Measurements from ENCODE around the gene STXBP2.

STXBP2 gene

GRCh38 chr19:7602240-7602934, 34.5 kb upstream of the STXBP2 start:
- WGBS, 2 donors (ENCODE audit: extremely low coverage in 2 of 2, insufficient read length in 2 of 2, insufficient replicate concordance in 1 of 2) = no CpG with 5 or more reads among the region's 15 CpGs
- H2BK5ac ChIP-seq (ENCODE audit: low read length) = no peak overlapping the region

GRCh38 chr19:7602935-7603497, 33.9 kb upstream of the STXBP2 start:
- no CpG with 5 or more reads among the region's 11 CpGs for WGBS, 2 donors (ENCODE audit: extremely low coverage in 2 of 2, insufficient read length in 2 of 2, insufficient replicate concordance in 1 of 2)
- peaks cover 2% of the 10 kb centered on the region for H3K79me1 ChIP-seq (ENCODE audit: low read depth, low read length)
- no peak overlapping the region for H3K14ac ChIP-seq (ENCODE audit: low read length)
- no peak overlapping the region for H2BK120ac ChIP-seq (ENCODE audit: low read depth, low read length)
- H3K4me3 ChIP-seq (ENCODE audit: low read length in 2 of 2) = no peak overlapping the region
- no peak overlapping the region for H2AK5ac ChIP-seq (ENCODE audit: low read depth, low read length)
- no peak overlapping the region for H2BK5ac ChIP-seq (ENCODE audit: low read length)
- H3K4ac ChIP-seq (ENCODE audit: low read length) = no peak overlapping the region
- no peak overlapping the region for H2BK15ac ChIP-seq (ENCODE audit: low read length)
- H3K27me3 ChIP-seq (ENCODE audit: control insufficient read depth in 3 of 3, insufficient read depth in 3 of 3, low read depth in 1 of 3, low read length in 3 of 3) = no peaks in the 10 kb centered on the region
- H2AFZ ChIP-seq (ENCODE audit: low read length) = no peak overlapping the region
- no peak overlapping the region for H3K27ac ChIP-seq (replicated peaks; ENCODE audit: low read length)
- peaks cover 0 to 1% of the 10 kb centered on the region in 2 donors for H3K36me3 ChIP-seq (replicated peaks in 1 of 2; ENCODE audit: control insufficient read depth in 2 of 2, insufficient read depth in 2 of 2, low read length in 2 of 2)
- H3K9ac ChIP-seq (ENCODE audit: low read depth, low read length, poor library complexity) = no peak overlapping the region
- no peak overlapping the region for H3K4me2 ChIP-seq (ENCODE audit: insufficient read depth, low read length, poor library complexity, severe bottlenecking)
- H4K8ac ChIP-seq (ENCODE audit: low read depth, low read length) = no peak overlapping the region
- no peak overlapping the region for H3K23ac ChIP-seq (ENCODE audit: low read depth, low read length, poor library complexity)
- no peaks in the 10 kb centered on the region for H3K9me3 ChIP-seq (replicated peaks in 1 of 2; ENCODE audit: control insufficient read depth in 2 of 2, insufficient read depth in 1 of 2, low read depth in 1 of 2, low read length in 2 of 2)
- no peak overlapping the region for H2BK12ac ChIP-seq (ENCODE audit: low read length)
- H3K18ac ChIP-seq (ENCODE audit: low read length) = no peak overlapping the region
- DNase-seq (ENCODE audit: low spot score) = no peak
- no peaks in the 10 kb centered on the region for H3K4me1 ChIP-seq (ENCODE audit: control insufficient read depth in 2 of 2, insufficient read depth in 1 of 2, low read depth in 1 of 2, low read length in 2 of 2)
- no peak overlapping the region for H4K91ac ChIP-seq (ENCODE audit: low read depth, low read length, poor library complexity)

More at GRCh38 chr19:7602240-7602934, 34.5 kb upstream of the STXBP2 start:
- no peak overlapping the region for H2BK12ac ChIP-seq (ENCODE audit: low read length)
- H2AK5ac ChIP-seq (ENCODE audit: low read depth, low read length) = no peak overlapping the region
- no peak overlapping the region for H3K9ac ChIP-seq (ENCODE audit: low read depth, low read length, poor library complexity)
- H3K9me3 ChIP-seq (replicated peaks in 1 of 2; ENCODE audit: control insufficient read depth in 2 of 2, insufficient read depth in 1 of 2, low read depth in 1 of 2, low read length in 2 of 2) = no peaks in the 10 kb centered on the region
- H3K4me3 ChIP-seq (ENCODE audit: low read length in 2 of 2) = no peak overlapping the region
- no peak for DNase-seq (ENCODE audit: low spot score)
- no peak overlapping the region for H2BK120ac ChIP-seq (ENCODE audit: low read depth, low read length)
- H2AFZ ChIP-seq (ENCODE audit: low read length) = no peak overlapping the region
- H2BK15ac ChIP-seq (ENCODE audit: low read length) = no peak overlapping the region
- peaks cover 0 to 2% (median 0%) of the 10 kb centered on the region in 3 experiments for H3K27me3 ChIP-seq (ENCODE audit: control insufficient read depth in 3 of 3, insufficient read depth in 3 of 3, low read depth in 1 of 3, low read length in 3 of 3)
- H3K23ac ChIP-seq (ENCODE audit: low read depth, low read length, poor library complexity) = no peak overlapping the region
- H3K27ac ChIP-seq (replicated peaks; ENCODE audit: low read length) = no peak overlapping the region
- H3K4ac ChIP-seq (ENCODE audit: low read length) = no peak overlapping the region
- no peak overlapping the region for H3K18ac ChIP-seq (ENCODE audit: low read length)
- H3K36me3 ChIP-seq (replicated peaks in 1 of 2; ENCODE audit: control insufficient read depth in 2 of 2, insufficient read depth in 2 of 2, low read length in 2 of 2) = no peaks in the 10 kb centered on the region
- no peak overlapping the region for H3K14ac ChIP-seq (ENCODE audit: low read length)
- H3K79me1 ChIP-seq (ENCODE audit: low read depth, low read length) = peaks cover 2% of the 10 kb centered on the region
- no peak overlapping the region for H3K4me2 ChIP-seq (ENCODE audit: insufficient read depth, low read length, poor library complexity, severe bottlenecking)
- H4K8ac ChIP-seq (ENCODE audit: low read depth, low read length) = no peak overlapping the region
- no peak overlapping the region for H4K91ac ChIP-seq (ENCODE audit: low read depth, low read length, poor library complexity)
- H3K4me1 ChIP-seq (ENCODE audit: control insufficient read depth in 2 of 2, insufficient read depth in 1 of 2, low read depth in 1 of 2, low read length in 2 of 2) = no peaks in the 10 kb centered on the region

- no peak overlapping the region for H2BK15ac ChIP-seq (ENCODE audit: low read length)
- WGBS, 2 donors (ENCODE audit: extremely low coverage in 2 of 2, insufficient read length in 2 of 2, insufficient replicate concordance in 1 of 2) = no CpG with 5 or more reads among the region's 9 CpGs
- H2AFZ ChIP-seq (ENCODE audit: low read length) = no peak overlapping the region
- no peak overlapping the region for H2BK120ac ChIP-seq (ENCODE audit: low read depth, low read length)
- H3K27me3 ChIP-seq (ENCODE audit: control insufficient read depth in 3 of 3, insufficient read depth in 3 of 3, low read depth in 1 of 3, low read length in 3 of 3) = no peaks in the 10 kb centered on the region
- peak overlapping the region; percentile 65 for H4K8ac ChIP-seq (ENCODE audit: low read depth, low read length)
- H3K4me2 ChIP-seq (ENCODE audit: insufficient read depth, low read length, poor library complexity, severe bottlenecking) = no peak overlapping the region
- H3K4ac ChIP-seq (ENCODE audit: low read length) = no peak overlapping the region
- no peaks in the 10 kb centered on the region for H3K9me3 ChIP-seq (replicated peaks in 1 of 2; ENCODE audit: control insufficient read depth in 2 of 2, insufficient read depth in 1 of 2, low read depth in 1 of 2, low read length in 2 of 2)
- no peak overlapping the region for H3K18ac ChIP-seq (ENCODE audit: low read length)
- peaks cover 2% of the 10 kb centered on the region for H3K79me1 ChIP-seq (ENCODE audit: low read depth, low read length)
- H3K9ac ChIP-seq (ENCODE audit: low read depth, low read length, poor library complexity) = no peak overlapping the region
- H2BK12ac ChIP-seq (ENCODE audit: low read length) = no peak overlapping the region
- no peak overlapping the region for H3K4me3 ChIP-seq (ENCODE audit: low read length in 2 of 2)
- no peak overlapping the region for H3K27ac ChIP-seq (replicated peaks; ENCODE audit: low read length)
- H2AK5ac ChIP-seq (ENCODE audit: low read depth, low read length) = no peak overlapping the region
- no peak for DNase-seq (ENCODE audit: low spot score)
- H3K14ac ChIP-seq (ENCODE audit: low read length) = no peak overlapping the region
- no peak overlapping the region for H3K23ac ChIP-seq (ENCODE audit: low read depth, low read length, poor library complexity)
- peaks cover 0 to 5% of the 10 kb centered on the region in 2 donors for H3K36me3 ChIP-seq (replicated peaks in 1 of 2; ENCODE audit: control insufficient read depth in 2 of 2, insufficient read depth in 2 of 2, low read length in 2 of 2)
- H3K4me1 ChIP-seq (ENCODE audit: control insufficient read depth in 2 of 2, insufficient read depth in 1 of 2, low read depth in 1 of 2, low read length in 2 of 2) = no peaks in the 10 kb centered on the region
- no peak overlapping the region for H2BK5ac ChIP-seq (ENCODE audit: low read length)
- no peak overlapping the region for H4K91ac ChIP-seq (ENCODE audit: low read depth, low read length, poor library complexity)
These were observed 33.0 kb upstream of the STXBP2 start for GRCh38 chr19:7603919-7604318.

- H3K9ac ChIP-seq (ENCODE audit: low read depth, low read length, poor library complexity) = no peak overlapping the region
- no peak overlapping the region for H2BK5ac ChIP-seq (ENCODE audit: low read length)
- peaks cover 2% of the 10 kb centered on the region for H3K79me1 ChIP-seq (ENCODE audit: low read depth, low read length)
- H3K14ac ChIP-seq (ENCODE audit: low read length) = no peak overlapping the region
- H3K4me2 ChIP-seq (ENCODE audit: insufficient read depth, low read length, poor library complexity, severe bottlenecking) = no peak overlapping the region
- no peak overlapping the region for H4K8ac ChIP-seq (ENCODE audit: low read depth, low read length)
- no CpG with 5 or more reads among the region's 14 CpGs for WGBS, 2 donors (ENCODE audit: extremely low coverage in 2 of 2, insufficient read length in 2 of 2, insufficient replicate concordance in 1 of 2)
- no peak overlapping the region for H2BK15ac ChIP-seq (ENCODE audit: low read length)
- H4K91ac ChIP-seq (ENCODE audit: low read depth, low read length, poor library complexity) = peak overlapping the region; percentile 6
- H3K4me1 ChIP-seq (ENCODE audit: control insufficient read depth in 2 of 2, insufficient read depth in 1 of 2, low read depth in 1 of 2, low read length in 2 of 2) = no peaks in the 10 kb centered on the region
- no peak overlapping the region for H3K4me3 ChIP-seq (ENCODE audit: low read length in 2 of 2)
- no peak for DNase-seq (ENCODE audit: low spot score)
- no peak overlapping the region for H3K18ac ChIP-seq (ENCODE audit: low read length)
- no peak overlapping the region for H2AK5ac ChIP-seq (ENCODE audit: low read depth, low read length)
- no peak overlapping the region for H2AFZ ChIP-seq (ENCODE audit: low read length)
- H3K27ac ChIP-seq (replicated peaks; ENCODE audit: low read length) = no peak overlapping the region
- no peak overlapping the region for H2BK120ac ChIP-seq (ENCODE audit: low read depth, low read length)
- no peak overlapping the region for H3K4ac ChIP-seq (ENCODE audit: low read length)
- no peaks in the 10 kb centered on the region for H3K9me3 ChIP-seq (replicated peaks in 1 of 2; ENCODE audit: control insufficient read depth in 2 of 2, insufficient read depth in 1 of 2, low read depth in 1 of 2, low read length in 2 of 2)
- H3K27me3 ChIP-seq (ENCODE audit: control insufficient read depth in 3 of 3, insufficient read depth in 3 of 3, low read depth in 1 of 3, low read length in 3 of 3) = no peaks in the 10 kb centered on the region
- H2BK12ac ChIP-seq (ENCODE audit: low read length) = no peak overlapping the region
- H3K36me3 ChIP-seq (replicated peaks in 1 of 2; ENCODE audit: control insufficient read depth in 2 of 2, insufficient read depth in 2 of 2, low read length in 2 of 2) = peaks cover 0 to 5% of the 10 kb centered on the region in 2 donors
- H3K23ac ChIP-seq (ENCODE audit: low read depth, low read length, poor library complexity) = peak overlapping the region; percentile 2
These were observed 31.3 kb upstream of the STXBP2 start for GRCh38 chr19:7605490-7606222.
